ENCODE results near the gene PACSIN1. TPM values are rescaled to one million over a fixed set of nuclear protein-coding genes. Genes with fewer than 3 reads are reported as not detected.

The PACSIN1 gene
- total and polyA plus RNA-seq, 7 donors, result 0.36 to 1.9 (median 0.68) TPM; not detected in 2

- Histone ChIP-seq H3K4me3 (no peak overlapping the region), H3K36me3 (no peaks in the 10 kb centered on the region), H3K4me1 (no peaks in the 10 kb centered on the region), H3K27ac (no peak overlapping the region), H3K27me3 (no peaks in the 10 kb centered on the region), H3K9me3 (no peaks in the 10 kb centered on the region)
- intact Hi-C loops (cut with DNase I), result no loop called here
- DNase-seq, result no peak
- 92 to 96% methylated on average over 6 of the region's 6 CpGs for WGBS, 2 donors
- TF ChIP-seq POLR2AphosphoS5 (IDR thresholded peaks at IDR 0.05), result no peak
- TF ChIP-seq EP300 (IDR thresholded peaks at IDR 0.05), result no peak
- no peak for TF ChIP-seq POLR2A (IDR thresholded peaks at IDR 0.05)
- TF ChIP-seq CTCF (IDR thresholded peaks at IDR 0.05), result no peak
Measured at GRCh38 chr6:34535199-34535598, 69.3 kb downstream of the PACSIN1 start.

DNA sequence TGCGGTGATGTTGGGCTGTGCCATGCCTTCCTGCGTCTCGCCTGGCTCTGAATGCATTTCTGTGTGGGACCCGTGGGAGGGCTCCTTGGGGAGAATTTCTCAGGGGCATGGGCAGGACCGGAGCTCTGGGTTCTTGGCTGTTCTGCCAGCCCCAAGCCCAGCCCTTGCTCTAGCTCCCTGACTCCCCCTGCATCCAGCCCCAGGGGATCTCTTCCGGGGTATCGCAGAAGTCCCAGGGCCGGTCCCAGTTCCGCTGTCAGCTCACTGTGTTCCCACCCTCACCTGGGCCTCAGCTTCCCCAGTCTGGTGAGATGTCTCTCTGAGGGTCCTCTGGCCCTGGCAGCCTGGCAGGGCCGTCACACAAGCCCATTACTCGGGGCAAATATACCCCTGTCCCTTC lies 69.8 kb downstream of the PACSIN1 start:
- H3K27me3 ChIP-seq, result no peaks in the 10 kb centered on the region
- H3K4me1 ChIP-seq, result no peaks in the 10 kb centered on the region
- no peak overlapping the region for H3K27ac ChIP-seq
- H3K9me3 ChIP-seq, result no peaks in the 10 kb centered on the region
- no peak for DNase-seq
- TF ChIP-seq POLR2AphosphoS5 (IDR thresholded peaks at IDR 0.05) (no peak), POLR2A (IDR thresholded peaks at IDR 0.05) (no peak), CTCF (IDR thresholded peaks at IDR 0.05) (no peak), EP300 (IDR thresholded peaks at IDR 0.05) (no peak)
- H3K36me3 ChIP-seq, result no peaks in the 10 kb centered on the region
- no peak overlapping the region for H3K4me3 ChIP-seq
- 80 to 91% methylated on average over 11 of the region's 11 CpGs for WGBS, 2 donors
- intact Hi-C loops (cut with DNase I), result no loop called here

GRCh38 chr6:34536251-34536958 lies 70.5 kb downstream of the PACSIN1 start:
- H3K36me3 ChIP-seq, result no peaks in the 10 kb centered on the region
- H3K27ac ChIP-seq, result no peak overlapping the region
- TF ChIP-seq POLR2A (IDR thresholded peaks at IDR 0.05) (no peak), EP300 (IDR thresholded peaks at IDR 0.05) (no peak), CTCF (IDR thresholded peaks at IDR 0.05) (no peak), POLR2AphosphoS5 (IDR thresholded peaks at IDR 0.05) (no peak)
- H3K4me3 ChIP-seq, result no peak overlapping the region
- H3K27me3 ChIP-seq, result no peaks in the 10 kb centered on the region
- intact Hi-C loops (cut with DNase I), result no loop called here
- no peaks in the 10 kb centered on the region for H3K4me1 ChIP-seq
- no peaks in the 10 kb centered on the region for H3K9me3 ChIP-seq
- 14 to 67% methylated on average over 3 of the region's 3 CpGs for WGBS, 2 donors
- DNase-seq, result no peak

- Histone ChIP-seq H3K9me3 (no peaks in the 10 kb centered on the region), H3K27ac (no peak overlapping the region), H3K4me1 (no peaks in the 10 kb centered on the region), H3K4me3 (no peak overlapping the region), H3K27me3 (no peaks in the 10 kb centered on the region), H3K36me3 (no peaks in the 10 kb centered on the region)
- 70 to 86% methylated on average over 15 of the region's 15 CpGs for WGBS, 2 donors
- TF ChIP-seq POLR2AphosphoS5 (IDR thresholded peaks at IDR 0.05) (no peak), EP300 (IDR thresholded peaks at IDR 0.05) (no peak), POLR2A (IDR thresholded peaks at IDR 0.05) (no peak), CTCF (IDR thresholded peaks at IDR 0.05) (no peak)
- intact Hi-C loops (cut with DNase I), result no loop called here
- no peak for DNase-seq
Measured at GRCh38 chr6:34536959-34537848, 71.3 kb downstream of the PACSIN1 start.
